T-cell (primary cell): Measurements from ENCODE around the gene SMIM35. TPM values are rescaled to one million over a fixed set of nuclear protein-coding genes. Genes with fewer than 3 reads are reported as not detected.
A peak's percentile ranks its signal among the peaks of the same experiment; 100 is the strongest.

ENCODE experiments used
- ATAC-seq, 4 experiments: fragments of 200-7000 bp in 3 of 4; fragments of 150-1000 bp in 1 of 4; cut with Tn5 transposase; replicated peaks in 1 of 4; 1 replicate in 3 of 4; 2 replicates in 1 of 4; pipeline ENCODE4 v1.10.0; 2021; ENCODE audit warnings: moderate library complexity in 3 of 4, mild to moderate bottlenecking in 2 of 4, moderate number of reproducible peaks in 1 of 4
- CTCF ChIA-PET, 2 donors: fragments of 300-600 bp; sonication (Branson Sonifier 250); formaldehyde crosslinking; loops; one replicate each; lab custom pipeline; 2022; ENCODE audit warnings: antibody characterized with exemption in 2 of 2; lab: Charles Lee
- POLR2A ChIA-PET, 2 donors: fragments of 300-600 bp; sonication (Branson Sonifier 250); formaldehyde crosslinking; loops; one replicate each; lab custom pipeline; 2022; ENCODE audit warnings: antibody characterized with exemption in 2 of 2; lab: Charles Lee
- DNase-seq, 35 experiments: peaks; one replicate each; pipeline versions ENCODE4 v3.0.0 to v3.0.0-alpha.2; 2013 to 2023
- H3K27ac ChIP-seq: one replicate; pipeline ENCODE4 v1.5.1; 2013; ENCODE audit warnings: low read length
- H3K27me3 ChIP-seq, 2 experiments: replicated peaks in 1 of 2; 1 replicate in 1 of 2; 2 replicates in 1 of 2; pipeline versions ENCODE4 v1.6.1 to v1.7.0; 2013; ENCODE audit warnings: low read length in 1 of 2, mixed read lengths in 1 of 2; ENCODE audit not compliant: control insufficient read depth in 2 of 2, insufficient read depth in 2 of 2; ENCODE audit errors: extremely low read depth in 1 of 2
- H3K36me3 ChIP-seq, 2 donors: 1 replicate in 1 of 2; 2 replicates in 1 of 2; pipeline versions ENCODE4 v1.6.1 to v1.7.0; 2013; ENCODE audit warnings: low read length in 1 of 2; ENCODE audit not compliant: control insufficient read depth in 2 of 2, insufficient read depth in 1 of 2; ENCODE audit errors: extremely low read depth in 1 of 2
- H3K4me1 ChIP-seq, 2 experiments: 1 replicate in 1 of 2; 2 replicates in 1 of 2; pipeline versions ENCODE4 v1.6.1 to v1.7.0; 2013; ENCODE audit warnings: low read length in 2 of 2, mixed read lengths in 1 of 2; ENCODE audit not compliant: insufficient read depth in 2 of 2, control insufficient read depth in 1 of 2; ENCODE audit errors: extremely low read depth in 1 of 2
- H3K4me3 ChIP-seq, 2 donors: 1 replicate in 1 of 2; 2 replicates in 1 of 2; pipeline versions ENCODE4 v1.5.1 to v1.7.0; 2013; ENCODE audit warnings: mild to moderate bottlenecking in 2 of 2, low read length in 1 of 2, moderate library complexity in 1 of 2; ENCODE audit not compliant: control insufficient read depth in 1 of 2; ENCODE audit errors: extremely low read depth in 1 of 2
- H3K9me3 ChIP-seq: 2 replicates; pipeline ENCODE4 v1.7.0; 2013
- H3K27ac Mint-ChIP-seq, 2 donors: one replicate each; pipeline ENCODE4 v1.8.0; 2020 to 2021; ENCODE audit warnings: mild to moderate bottlenecking in 2 of 2, mixed read lengths in 2 of 2
- H3K27me3 Mint-ChIP-seq, 2 donors: one replicate each; pipeline ENCODE4 v1.8.0; 2021 to 2022; ENCODE audit warnings: mixed read lengths in 2 of 2
- H3K36me3 Mint-ChIP-seq: one replicate; pipeline ENCODE4 v1.8.0; 2021; ENCODE audit warnings: mixed read lengths
- H3K4me1 Mint-ChIP-seq, 3 donors: one replicate each; pipeline ENCODE4 v1.8.0; 2020 to 2022; ENCODE audit warnings: mixed read lengths in 3 of 3, mild to moderate bottlenecking in 1 of 3
- H3K4me3 Mint-ChIP-seq, 3 donors: one replicate each; pipeline ENCODE4 v1.8.0; 2020 to 2022; ENCODE audit warnings: mild to moderate bottlenecking in 3 of 3, mixed read lengths in 3 of 3, moderate library complexity in 3 of 3
- H3K9me3 Mint-ChIP-seq, 3 donors: one replicate each; pipeline ENCODE4 v1.8.0; 2020 to 2022; ENCODE audit warnings: mixed read lengths in 3 of 3
- WGBS: methylation state at CpG from one replicate; pipeline ENCODE4 v1.1.5; 2013; ENCODE audit warnings: missing lambda C conversion rate; ENCODE audit not compliant: insufficient coverage; 5-methylcytosine and 5-hydroxymethylcytosine counted together
- total RNA-seq, 35 experiments: library from RNA in 6 of 35; stranded (reverse) in 6 of 35; fragments of 120-200 nt in 1 of 35; gene quantifications; one replicate each; pipeline versions ENCODE4 v1.2.1 to v1.2.4 and lab custom pipeline; 2013 to 2026

SMIM35 gene
- total RNA-seq, 5 donors from 2014 or later (not counting 1 experiment from before 2014, with no cell fraction given), result 0.28 to 1.0 (median 0.36) TPM

- Histone ChIP-seq H3K27ac (no peak overlapping the region), H3K4me3 (no peak overlapping the region), H3K9me3 (peaks cover 5% of the 10 kb centered on the region), H3K36me3 (no peaks in the 10 kb centered on the region), H3K4me1 (peaks cover 9 to 17% of the 10 kb centered on the region in 2 experiments), H3K27me3 (no peaks in the 10 kb centered on the region)
- CTCF ChIA-PET, result no interaction called here
- no peaks in the 10 kb centered on the region for H3K27me3 Mint-ChIP-seq
- H3K9me3 Mint-ChIP-seq, result peaks cover 6 to 27% (median 12%) of the 10 kb centered on the region in 3 donors
- POLR2A ChIA-PET, result no interaction called here
- peaks cover 40% of the 10 kb centered on the region for H3K36me3 Mint-ChIP-seq
- H3K4me1 Mint-ChIP-seq, result peaks cover 55 to 70% (median 62%) of the 10 kb centered on the region in 3 donors
- H3K4me3 Mint-ChIP-seq, result peak overlapping the region in 1 of 3 donors; percentile 27
- ATAC-seq (no peak), DNase-seq (no peak)
- no peak overlapping the region for H3K27ac Mint-ChIP-seq
- no CpG with 5 or more reads among the region's 1 CpG for WGBS
Observed at GRCh38 chr11:117958949-117959348, 127.8 kb downstream of the SMIM35 start.

Other genes starting within 250 kb of the SMIM35 start
- gene FXYD6, start 210.3 kb downstream of the SMIM35 start, total RNA-seq, result under 1 TPM in 3 of 5 donors, not detected in 2; 0.38 to 0.73 (median 0.53) TPM
- 1 to 10 TPM; 2.1 to 4.7 (median 3.7) TPM for gene TMPRSS13, start 157.6 kb downstream of the SMIM35 start, total RNA-seq
- gene IL10RA, start 100.6 kb downstream of the SMIM35 start, total RNA-seq, result 100 to 1,000 TPM; 195 to 450 (median 375) TPM
- under 1 TPM in 2 of 5 donors, not detected in 3; 0.51 to 0.66 TPM for gene TMPRSS4, start 9.9 kb downstream of the SMIM35 start, total RNA-seq
- gene SCN4B, start 65.9 kb upstream of the SMIM35 start, total RNA-seq, result under 1 TPM in 2 of 5 donors, not detected in 3; 0.09 to 0.20 TPM
- under 1 TPM in 1 of 5 donors, not detected in 4; 0.06 TPM for gene SCN2B, start 89.7 kb upstream of the SMIM35 start, total RNA-seq
- 100 to 1,000 TPM in 2 of 5 donors, 10 to 100 TPM in 3; 60.8 to 165 (median 95.8) TPM for gene JAML, start 138.0 kb upstream of the SMIM35 start, total RNA-seq
- 10 to 100 TPM in 4 of 5 donors, 1 to 10 TPM in 1; 9.8 to 25.2 (median 16.5) TPM for gene MPZL3, start 165.4 kb upstream of the SMIM35 start, total RNA-seq
- gene MPZL2, start 177.3 kb upstream of the SMIM35 start, total RNA-seq, result 1 to 10 TPM in 4 of 5 donors, under 1 TPM in 1; 0.85 to 5.6 (median 2.0) TPM
- gene CD3E, start 217.8 kb upstream of the SMIM35 start, total RNA-seq, result 100 to 1,000 TPM; 555 to 659 (median 596) TPM